GM12878 (cell line): Measurements from ENCODE around the gene WHRN. TPM values are rescaled to one million over a fixed set of nuclear protein-coding genes. Genes with fewer than 3 reads are reported as not detected.

ENCODE experiments used
- ATAC-seq: fragments of 200-7000 bp; cut with Tn5 transposase; 3 replicates; pipeline ENCODE4 v1.9.1; 2020; ENCODE audit warnings: mild to moderate bottlenecking, moderate library complexity
- BruUV-seq: library from RNA; stranded (reverse); fragments of 400-500 nt; replicated peaks from 2 replicates; lab custom pipeline; 2021; lab: Mats Ljungman, UMichigan
- CTCF ChIA-PET: fragments of 300-600 bp; sonication (Branson Sonifier 250); formaldehyde crosslinking; extraction: SDS; loops from one replicate; lab custom pipeline; 2021; ENCODE audit warnings: inconsistent platforms; lab: Yijun Ruan, JAX
- POLR2A ChIA-PET: fragments of 350-600 bp; formaldehyde crosslinking; extraction: SDS; loops from one replicate; lab custom pipeline; 2021; ENCODE audit warnings: inconsistent platforms; lab: Charles Lee
- RAD21 ChIA-PET: fragments of 300-600 bp; sonication (Branson Sonifier 250); formaldehyde crosslinking; loops from one replicate; lab custom pipeline; 2023; ENCODE audit warnings: antibody characterized with exemption; ENCODE audit not compliant: unreplicated experiment; lab: Charles Lee
- SMC1A ChIA-PET: fragments of 300-600 bp; sonication (Branson Sonifier 250); formaldehyde crosslinking; loops from one replicate; lab custom pipeline; 2023; ENCODE audit not compliant: unreplicated experiment, uncharacterized antibody; lab: Charles Lee
- DNase-seq: peaks from one replicate; pipeline ENCODE4 v3.0.0-alpha.2; 2011; ENCODE audit warnings: low read depth, low spot score
- FAIRE-seq: peaks from 3 replicates; lab custom pipeline; 2011; peaks lifted over from hg19 to GRCh38; lab: Jason Lieb, UNC
- H2AFZ ChIP-seq: 2 replicates; pipeline ENCODE4 v1.6.0; 2011; ENCODE audit warnings: low read depth, low read length, control low read depth; ENCODE audit not compliant: control insufficient read depth
- H3K27ac ChIP-seq: 2 replicates; pipeline ENCODE4 v1.5.1; 2011; ENCODE audit warnings: control low read depth; ENCODE audit not compliant: control insufficient read depth, insufficient read depth
- H3K27me3 ChIP-seq, 2 experiments: replicated peaks in 1 of 2; 2 replicates each; pipeline versions ENCODE4 v1.6.0 to v1.6.1; 2011; ENCODE audit warnings: low read length in 1 of 2; ENCODE audit not compliant: control insufficient read depth in 2 of 2, insufficient read depth in 2 of 2
- H3K36me3 ChIP-seq, 2 experiments: 2 replicates each; pipeline ENCODE4 v1.5.1; 2011; ENCODE audit warnings: low read length in 1 of 2; ENCODE audit not compliant: control insufficient read depth in 2 of 2, insufficient read depth in 2 of 2
- H3K4me1 ChIP-seq: 2 replicates; pipeline ENCODE4 v1.6.1; 2011; ENCODE audit warnings: mild to moderate bottlenecking, low read length, moderate library complexity, mixed read lengths; ENCODE audit not compliant: control insufficient read depth, insufficient read depth
- H3K4me2 ChIP-seq: 2 replicates; pipeline ENCODE4 v1.6.0; 2011; ENCODE audit warnings: control low read depth; ENCODE audit not compliant: control insufficient read depth, insufficient read depth
- H3K4me3 ChIP-seq: fragments of 200-600 bp; sonication (generic); 2 replicates; pipeline ENCODE4 v1.5.1; 2016
- H3K79me2 ChIP-seq: 2 replicates; pipeline ENCODE4 v1.6.0; 2011; ENCODE audit warnings: low read length; ENCODE audit not compliant: control insufficient read depth, insufficient read depth
- H3K9ac ChIP-seq: 2 replicates; pipeline ENCODE4 v1.8.0; 2011; ENCODE audit warnings: low read length, control low read depth, mixed read lengths; ENCODE audit not compliant: control insufficient read depth, insufficient read depth
- H3K9me3 ChIP-seq: replicated peaks from 3 replicates; pipeline ENCODE4 v1.5.1; 2011; ENCODE audit warnings: mild to moderate bottlenecking, low read length; ENCODE audit not compliant: control insufficient read depth, insufficient read depth
- H4K20me1 ChIP-seq: 2 replicates; pipeline ENCODE4 v1.6.0; 2011; ENCODE audit not compliant: control insufficient read depth, insufficient read depth
- KAT2A ChIP-seq: conservative IDR thresholded peaks from 2 replicates; pipeline ENCODE4 v1.6.1; 2011; ENCODE audit warnings: low read depth, low read length; ENCODE audit not compliant: control insufficient read depth
- MEF2A ChIP-seq: IDR thresholded peaks from 2 replicates; pipeline ENCODE4 v1.6.1; 2011; ENCODE audit warnings: low read depth, mild to moderate bottlenecking, low read length, moderate library complexity; ENCODE audit not compliant: insufficient read depth
- NRF1 ChIP-seq: conservative IDR thresholded peaks from 2 replicates; pipeline ENCODE4 v1.6.1; 2011; ENCODE audit warnings: mild to moderate bottlenecking, low read depth, low read length, improper control_type of control experiment
- PAX5 ChIP-seq: IDR thresholded peaks from 2 replicates; pipeline ENCODE4 v1.6.1; 2011; ENCODE audit warnings: low read depth, low read length, borderline replicate concordance
- SMAD1 ChIP-seq: fragments of 450-650 bp; IDR thresholded peaks from 2 replicates; pipeline ENCODE4 v1.6.1; 2018; ENCODE audit warnings: mild to moderate bottlenecking, low read depth; ENCODE audit not compliant: partially characterized antibody
- STAT3 ChIP-seq: IDR thresholded peaks from 2 replicates; pipeline ENCODE4 v1.6.1; 2011; ENCODE audit warnings: low read depth, low read length, improper control_type of control experiment
- TAF1 ChIP-seq: IDR thresholded peaks from 2 replicates; pipeline ENCODE4 v1.6.1; 2011; ENCODE audit warnings: mild to moderate bottlenecking, low read depth, low read length, borderline replicate concordance
- WGBS: methylation state at CpG from one replicate; pipeline ENCODE4 v1.1.6; 2016; ENCODE audit warnings: low lambda C conversion rate; ENCODE audit not compliant: insufficient replicate concordance, insufficient coverage; ENCODE audit errors: missing lambda C conversion rate; 5-methylcytosine and 5-hydroxymethylcytosine counted together
- in situ Hi-C: fragments of 300-500 bp; cut with MboI; formaldehyde crosslinking; loops from 9 replicates; pipeline ENCODE4 v1.14.3; 2018; ENCODE audit warnings: mixed read lengths
- intact Hi-C: fragments of 100-400 bp; cut with micrococcal nuclease; formaldehyde crosslinking; loops from one replicate; pipeline ENCODE4 v1.14.2; 2022; ENCODE audit not compliant: unreplicated experiment
- polyA plus RNA-seq, 11 experiments: library from polyadenylated mRNA; depleted of rRNA in 4 of 11; unstranded in 6 of 11; stranded (reverse) in 5 of 11; fragments of >200 nt; fragmentation: Nextera tagmentation in 4 of 11; fragmentation: Illumina TruSeq in 1 of 11; extraction: Ambion mirVana in 4 of 11; extraction: Trizol in 1 of 11; gene quantifications; 1 replicate in 1 of 11; 2 replicates in 10 of 11; pipeline versions ENCODE4 v1.2.1 to v1.2.3, GENCODE V29; 2011 to 2016; ENCODE audit warnings: inconsistent platforms in 2 of 11, missing spikeins in 2 of 11, low read depth in 1 of 11
- total RNA-seq, 4 experiments: library from RNA; depleted of rRNA in 3 of 4; stranded (reverse); fragments of >200 nt in 3 of 4; fragmentation: Illumina TruSeq in 1 of 4; extraction: Trizol in 1 of 4; gene quantifications; 2 replicates each; pipeline versions ENCODE4 v1.2.1 to v1.2.3, GENCODE V29; 2013 to 2021
- TF ChIP-seq, protein P1 (sequence below): IDR thresholded peaks from 2 replicates; pipeline ENCODE4 v1.6.1; 2012; ENCODE audit warnings: low read length, inconsistent platforms
- TF ChIP-seq, protein P2 (sequence below): fragments of 450-650 bp; IDR thresholded peaks from 2 replicates; pipeline ENCODE4 v1.6.1; 2017; ENCODE audit warnings: mild to moderate bottlenecking
- TF ChIP-seq, protein P3 (sequence below): fragments of 450-650 bp; IDR thresholded peaks from 2 replicates; pipeline ENCODE4 v1.6.1; 2017; ENCODE audit warnings: mild to moderate bottlenecking, moderate library complexity
- TF ChIP-seq, protein P4 (sequence below): fragments of 450-650 bp; formaldehyde crosslinking; IDR thresholded peaks from 2 replicates; pipeline ENCODE4 v1.4.0; 2022; ENCODE audit warnings: mild to moderate bottlenecking, moderate library complexity

Gene WHRN
- total and polyA plus RNA-seq, 10 of the 15 experiments (the other 5 are each of a cell fraction or from before 2014, with no cell fraction given) = 0.04 to 18.2 (median 0.68) TPM; not detected in 1

DNA sequence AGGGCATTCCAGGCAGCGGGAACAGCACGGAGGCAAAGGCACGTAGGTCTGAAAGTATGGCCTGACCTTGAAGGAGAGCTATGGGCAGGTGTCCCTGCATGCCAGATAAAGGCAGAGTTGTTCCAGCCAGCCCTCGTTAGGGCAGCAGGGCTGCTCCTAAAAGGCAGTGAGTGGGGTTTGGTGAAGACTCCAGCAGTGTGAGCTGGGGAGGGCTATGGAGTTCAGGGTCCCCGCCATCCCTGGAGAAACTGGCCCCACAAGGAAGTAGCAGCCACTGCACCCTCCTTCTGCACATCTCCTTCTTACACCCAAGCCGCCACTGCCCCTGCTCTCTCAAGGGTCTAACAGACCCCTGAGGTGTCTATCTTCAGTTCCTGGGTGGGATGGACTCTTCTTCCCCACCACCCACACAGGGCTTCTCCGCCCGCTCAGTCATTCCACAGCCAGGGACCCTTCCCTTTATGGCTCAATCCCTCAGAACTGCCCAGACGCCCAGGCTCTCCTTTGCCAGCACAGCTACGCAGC, 118.8 kb downstream of the WHRN start:
- ATAC-seq (no peak), FAIRE-seq (no peak), DNase-seq (no peak)
- ChIA-PET POLR2A (interaction anchor here (1.3 to 13.2 kb wide), 14 partner anchors 10 to 869 kb away, joined by 3 to 312 read pairs (median 10); partner anchors contain the start of genes TMEM268 and WHRN), SMC1A (interaction anchor here (0.7 to 12.8 kb wide), 9 partner anchors 8 to 267 kb away, joined by 3 to 327 read pairs (median 7); no protein-coding TSS in a partner anchor), CTCF (interaction anchor here (0.6 to 10.2 kb wide), 11 partner anchors 11 to 1025 kb away, joined by 3 to 122 read pairs (median 11); no protein-coding TSS in a partner anchor), RAD21 (interaction anchor here (1.3 to 13.0 kb wide), 13 partner anchors 10 to 267 kb away, joined by 3 to 251 read pairs (median 8); partner anchors contain the start of gene WHRN)
- H3K9ac ChIP-seq = peak overlapping the region; percentile 99
- in situ Hi-C loops (loop anchor here (5.0 kb wide), 1 partner anchor 226 kb away; the partner anchor contains the start of gene TMEM268), intact Hi-C loops (loop anchor here (5.0 to 10.0 kb wide), 2 partner anchors 226 to 1112 kb away; partner anchors contain the start of genes CDC26, PRPF4 and TMEM268)
- H3K27me3 ChIP-seq = no peaks in the 10 kb centered on the region
- H3K4me2 ChIP-seq = peak overlapping the region; percentile 100
- BruUV-seq = no TSS peak
- H3K79me2 ChIP-seq = peaks cover 96% of the 10 kb centered on the region
- H4K20me1 ChIP-seq = no peaks in the 10 kb centered on the region
- peaks cover 2 to 5% of the 10 kb centered on the region in 2 experiments; a peak in 3 of 4 replicates for H3K36me3 ChIP-seq
- H3K4me1 ChIP-seq = peaks cover 74% of the 10 kb centered on the region
- H3K9me3 ChIP-seq = no peaks in the 10 kb centered on the region
- peak overlapping the region; percentile 91 for H3K4me3 ChIP-seq
- WGBS = 0% methylated on average over 10 of the region's 10 CpGs
- peak overlapping the region; percentile 100 for H3K27ac ChIP-seq
- H2AFZ ChIP-seq = no peak overlapping the region
- TF ChIP-seq PAX5 (no peak), TAF1 (no peak), MEF2A (no peak), SMAD1 (no peak), KAT2A (no peak), STAT3 (no peak), NRF1 (no peak)
- TF ChIP-seq, protein P1, sequence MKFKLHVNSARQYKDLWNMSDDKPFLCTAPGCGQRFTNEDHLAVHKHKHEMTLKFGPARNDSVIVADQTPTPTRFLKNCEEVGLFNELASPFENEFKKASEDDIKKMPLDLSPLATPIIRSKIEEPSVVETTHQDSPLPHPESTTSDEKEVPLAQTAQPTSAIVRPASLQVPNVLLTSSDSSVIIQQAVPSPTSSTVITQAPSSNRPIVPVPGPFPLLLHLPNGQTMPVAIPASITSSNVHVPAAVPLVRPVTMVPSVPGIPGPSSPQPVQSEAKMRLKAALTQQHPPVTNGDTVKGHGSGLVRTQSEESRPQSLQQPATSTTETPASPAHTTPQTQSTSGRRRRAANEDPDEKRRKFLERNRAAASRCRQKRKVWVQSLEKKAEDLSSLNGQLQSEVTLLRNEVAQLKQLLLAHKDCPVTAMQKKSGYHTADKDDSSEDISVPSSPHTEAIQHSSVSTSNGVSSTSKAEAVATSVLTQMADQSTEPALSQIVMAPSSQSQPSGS = no peak
- TF ChIP-seq, protein P2, sequence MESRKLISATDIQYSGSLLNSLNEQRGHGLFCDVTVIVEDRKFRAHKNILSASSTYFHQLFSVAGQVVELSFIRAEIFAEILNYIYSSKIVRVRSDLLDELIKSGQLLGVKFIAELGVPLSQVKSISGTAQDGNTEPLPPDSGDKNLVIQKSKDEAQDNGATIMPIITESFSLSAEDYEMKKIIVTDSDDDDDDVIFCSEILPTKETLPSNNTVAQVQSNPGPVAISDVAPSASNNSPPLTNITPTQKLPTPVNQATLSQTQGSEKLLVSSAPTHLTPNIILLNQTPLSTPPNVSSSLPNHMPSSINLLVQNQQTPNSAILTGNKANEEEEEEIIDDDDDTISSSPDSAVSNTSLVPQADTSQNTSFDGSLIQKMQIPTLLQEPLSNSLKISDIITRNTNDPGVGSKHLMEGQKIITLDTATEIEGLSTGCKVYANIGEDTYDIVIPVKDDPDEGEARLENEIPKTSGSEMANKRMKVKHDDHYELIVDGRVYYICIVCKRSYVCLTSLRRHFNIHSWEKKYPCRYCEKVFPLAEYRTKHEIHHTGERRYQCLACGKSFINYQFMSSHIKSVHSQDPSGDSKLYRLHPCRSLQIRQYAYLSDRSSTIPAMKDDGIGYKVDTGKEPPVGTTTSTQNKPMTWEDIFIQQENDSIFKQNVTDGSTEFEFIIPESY = no peak
- TF ChIP-seq, protein P3, sequence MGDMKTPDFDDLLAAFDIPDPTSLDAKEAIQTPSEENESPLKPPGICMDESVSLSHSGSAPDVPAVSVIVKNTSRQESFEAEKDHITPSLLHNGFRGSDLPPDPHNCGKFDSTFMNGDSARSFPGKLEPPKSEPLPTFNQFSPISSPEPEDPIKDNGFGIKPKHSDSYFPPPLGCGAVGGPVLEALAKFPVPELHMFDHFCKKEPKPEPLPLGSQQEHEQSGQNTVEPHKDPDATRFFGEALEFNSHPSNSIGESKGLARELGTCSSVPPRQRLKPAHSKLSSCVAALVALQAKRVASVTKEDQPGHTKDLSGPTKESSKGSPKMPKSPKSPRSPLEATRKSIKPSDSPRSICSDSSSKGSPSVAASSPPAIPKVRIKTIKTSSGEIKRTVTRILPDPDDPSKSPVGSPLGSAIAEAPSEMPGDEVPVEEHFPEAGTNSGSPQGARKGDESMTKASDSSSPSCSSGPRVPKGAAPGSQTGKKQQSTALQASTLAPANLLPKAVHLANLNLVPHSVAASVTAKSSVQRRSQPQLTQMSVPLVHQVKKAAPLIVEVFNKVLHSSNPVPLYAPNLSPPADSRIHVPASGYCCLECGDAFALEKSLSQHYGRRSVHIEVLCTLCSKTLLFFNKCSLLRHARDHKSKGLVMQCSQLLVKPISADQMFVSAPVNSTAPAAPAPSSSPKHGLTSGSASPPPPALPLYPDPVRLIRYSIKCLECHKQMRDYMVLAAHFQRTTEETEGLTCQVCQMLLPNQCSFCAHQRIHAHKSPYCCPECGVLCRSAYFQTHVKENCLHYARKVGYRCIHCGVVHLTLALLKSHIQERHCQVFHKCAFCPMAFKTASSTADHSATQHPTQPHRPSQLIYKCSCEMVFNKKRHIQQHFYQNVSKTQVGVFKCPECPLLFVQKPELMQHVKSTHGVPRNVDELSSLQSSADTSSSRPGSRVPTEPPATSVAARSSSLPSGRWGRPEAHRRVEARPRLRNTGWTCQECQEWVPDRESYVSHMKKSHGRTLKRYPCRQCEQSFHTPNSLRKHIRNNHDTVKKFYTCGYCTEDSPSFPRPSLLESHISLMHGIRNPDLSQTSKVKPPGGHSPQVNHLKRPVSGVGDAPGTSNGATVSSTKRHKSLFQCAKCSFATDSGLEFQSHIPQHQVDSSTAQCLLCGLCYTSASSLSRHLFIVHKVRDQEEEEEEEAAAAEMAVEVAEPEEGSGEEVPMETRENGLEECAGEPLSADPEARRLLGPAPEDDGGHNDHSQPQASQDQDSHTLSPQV = no peak
- TF ChIP-seq, protein P4, sequence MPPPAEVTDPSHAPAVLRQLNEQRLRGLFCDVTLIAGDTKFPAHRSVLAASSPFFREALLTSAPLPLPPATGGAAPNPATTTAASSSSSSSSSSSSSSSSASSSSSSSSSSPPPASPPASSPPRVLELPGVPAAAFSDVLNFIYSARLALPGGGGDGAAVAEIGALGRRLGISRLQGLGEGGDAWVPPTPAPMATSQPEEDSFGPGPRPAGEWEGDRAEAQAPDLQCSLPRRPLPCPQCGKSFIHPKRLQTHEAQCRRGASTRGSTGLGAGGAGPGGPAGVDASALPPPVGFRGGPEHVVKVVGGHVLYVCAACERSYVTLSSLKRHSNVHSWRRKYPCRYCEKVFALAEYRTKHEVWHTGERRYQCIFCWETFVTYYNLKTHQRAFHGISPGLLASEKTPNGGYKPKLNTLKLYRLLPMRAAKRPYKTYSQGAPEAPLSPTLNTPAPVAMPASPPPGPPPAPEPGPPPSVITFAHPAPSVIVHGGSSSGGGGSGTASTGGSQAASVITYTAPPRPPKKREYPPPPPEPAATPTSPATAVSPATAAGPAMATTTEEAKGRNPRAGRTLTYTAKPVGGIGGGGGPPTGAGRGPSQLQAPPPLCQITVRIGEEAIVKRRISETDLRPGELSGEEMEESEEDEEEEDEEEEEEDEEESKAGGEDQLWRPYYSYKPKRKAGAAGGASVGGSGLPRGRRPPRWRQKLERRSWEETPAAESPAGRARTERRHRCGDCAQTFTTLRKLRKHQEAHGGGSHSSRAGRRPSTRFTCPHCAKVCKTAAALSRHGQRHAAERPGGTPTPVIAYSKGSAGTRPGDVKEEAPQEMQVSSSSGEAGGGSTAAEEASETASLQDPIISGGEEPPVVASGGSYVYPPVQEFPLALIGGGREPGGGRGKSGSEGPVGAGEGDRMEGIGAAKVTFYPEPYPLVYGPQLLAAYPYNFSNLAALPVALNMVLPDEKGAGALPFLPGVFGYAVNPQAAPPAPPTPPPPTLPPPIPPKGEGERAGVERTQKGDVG = no peak
